ENCODE data around the gene DYRK3. TPM values are rescaled to one million over a fixed set of nuclear protein-coding genes. Genes with fewer than 3 reads are reported as not detected.
A peak's percentile ranks its signal among the peaks of the same experiment; 100 is the strongest.

The DYRK3 gene
- total RNA-seq, result 10 to 100 TPM; 16.5 to 20.6 TPM

- peak; percentile 94 for DNase-seq (ENCODE audit: low spot score)
- TF ChIP-seq CTCF (IDR thresholded peaks at IDR 0.05), result peak in 1 of 2 donors; percentile 10
- peaks cover 0 to 26% of the 10 kb centered on the region in 2 donors for H3K4me1 ChIP-seq
- H3K4me3 ChIP-seq, result peak within 1 kb of the TSS; percentile 82 to 90
- no peaks in the 10 kb centered on the region for H3K27me3 ChIP-seq
- peak within 1 kb of the TSS; percentile 95 to 97 for H3K27ac ChIP-seq
- H3K36me3 ChIP-seq, result no peaks in the 10 kb centered on the region
- no peaks in the 10 kb centered on the region for H3K9me3 ChIP-seq
Observed at GRCh38 chr1:206635080-206635977, at the start of gene DYRK3. Gene DYRK3, plus strand, starts transcription at chr1:206635536. Its CDS starts 168 bp downstream, at chr1:206635704.

GRCh38 chr1:206586501-206587445 is 48.6 kb upstream of the DYRK3 start:
- Histone ChIP-seq H3K27me3 (no peaks in the 10 kb centered on the region), H3K36me3 (peaks cover 45% of the 10 kb centered on the region), H3K4me3 (no peak overlapping the region), H3K9me3 (no peaks in the 10 kb centered on the region), H3K27ac (no peak overlapping the region), H3K4me1 (peaks cover 0 to 13% of the 10 kb centered on the region in 2 donors)
- TF ChIP-seq CTCF (IDR thresholded peaks at IDR 0.05), result no peak
- no peak for DNase-seq (ENCODE audit: low spot score)

- H3K9me3 ChIP-seq, result no peaks in the 10 kb centered on the region
- H3K4me1 ChIP-seq, result peaks cover 0 to 13% of the 10 kb centered on the region in 2 donors
- no peak for DNase-seq (ENCODE audit: low spot score)
- no peak overlapping the region for H3K4me3 ChIP-seq
- no peaks in the 10 kb centered on the region for H3K27me3 ChIP-seq
- no peak for TF ChIP-seq CTCF (IDR thresholded peaks at IDR 0.05)
- no peak overlapping the region for H3K27ac ChIP-seq
- H3K36me3 ChIP-seq, result peaks cover 56% of the 10 kb centered on the region
Observed at GRCh38 chr1:206587904-206588303, 47.4 kb upstream of the DYRK3 start.

- H3K36me3 ChIP-seq, result peaks cover 62% of the 10 kb centered on the region
- no peaks in the 10 kb centered on the region for H3K9me3 ChIP-seq
- peak overlapping the region in 1 of 2 donors; percentile 16 for H3K27ac ChIP-seq
- DNase-seq (ENCODE audit: low spot score), result no peak
- H3K4me3 ChIP-seq, result no peak overlapping the region
- peaks cover 0 to 8% of the 10 kb centered on the region in 2 donors for H3K4me1 ChIP-seq
- TF ChIP-seq CTCF (IDR thresholded peaks at IDR 0.05), result no peak
- no peaks in the 10 kb centered on the region for H3K27me3 ChIP-seq
Observed at GRCh38 chr1:206588492-206588891, 46.8 kb upstream of the DYRK3 start.

GRCh38 chr1:206589206-206589605 is 46.1 kb upstream of the DYRK3 start:
- H3K4me3 ChIP-seq, result no peak overlapping the region
- H3K36me3 ChIP-seq, result peaks cover 69% of the 10 kb centered on the region
- H3K4me1 ChIP-seq, result peaks cover 0 to 1% of the 10 kb centered on the region in 2 donors
- no peak for TF ChIP-seq CTCF (IDR thresholded peaks at IDR 0.05)
- H3K27me3 ChIP-seq, result no peaks in the 10 kb centered on the region
- H3K9me3 ChIP-seq, result no peaks in the 10 kb centered on the region
- H3K27ac ChIP-seq, result peak overlapping the region in 1 of 2 donors; percentile 16
- DNase-seq (ENCODE audit: low spot score), result peak; percentile 66

All from right atrium auricular region (tissue), 2 donors.